ENCODE data around the gene MTHFS. TPM values are rescaled to one million over a fixed set of nuclear protein-coding genes. Genes with fewer than 3 reads are reported as not detected.

Gene MTHFS
- total and polyA plus RNA-seq, 2 donors (not counting 3 experiments of a cell fraction or from before 2014, with no cell fraction given), result 9.3 to 15.7 TPM

GRCh38 chr15:79862191-79862590, 34.6 kb downstream of the MTHFS start:
- ChIA-PET CTCF (interaction anchor here (1.0 to 3.9 kb wide), 4 partner anchors 9 to 523 kb away, joined by 3 to 31 read pairs (median 4); no protein-coding TSS in a partner anchor), POLR2A (no interaction called here)
- no peak overlapping the region for H3K9ac ChIP-seq (replicated peaks; ENCODE audit: extremely low read depth, insufficient read depth, low read length)
- H3K79me2 ChIP-seq (ENCODE audit: control insufficient read depth, insufficient read depth, low read length), result no peaks in the 10 kb centered on the region
- FAIRE-seq (no peak), DNase-seq (ENCODE audit: low read depth, low spot score) (no peak)
- no peaks in the 10 kb centered on the region for H3K9me3 ChIP-seq (replicated peaks; ENCODE audit: control insufficient read depth, insufficient read depth, low read length)
- H2AFZ ChIP-seq (ENCODE audit: low read depth, low read length), result no peak overlapping the region
- H3K27ac ChIP-seq (ENCODE audit: insufficient read depth, low read depth, low read length), result no peak overlapping the region
- H3K4me1 ChIP-seq (ENCODE audit: control insufficient read depth, extremely low read depth, insufficient read depth, low read length), result peaks cover 19% of the 10 kb centered on the region
- H3K36me3 ChIP-seq (ENCODE audit: control insufficient read depth in 2 of 2, extremely low read depth in 1 of 2, insufficient read depth in 2 of 2, low read length in 2 of 2), result no peaks in the 10 kb centered on the region
- no peaks in the 10 kb centered on the region for H4K20me1 ChIP-seq (replicated peaks; ENCODE audit: control insufficient read depth, extremely low read depth, insufficient read depth, low read length)
- no TSS peak for BruUV-seq (replicated peaks)
- H3K27me3 ChIP-seq (ENCODE audit: control insufficient read depth in 2 of 2, insufficient read depth in 2 of 2, low read length in 2 of 2), result no peaks in the 10 kb centered on the region
- TF ChIP-seq JUN (IDR thresholded peaks at IDR 0.05; ENCODE audit: borderline replicate concordance, insufficient read depth, insufficient read length, low read depth) (no peak), MAX (IDR thresholded peaks at IDR 0.05; ENCODE audit: insufficient read depth, insufficient read length) (no peak), MYC (IDR thresholded peaks at IDR 0.05; ENCODE audit: low read depth, low read length) (no peak), FOS (IDR thresholded peaks at IDR 0.05; ENCODE audit: borderline replicate concordance, insufficient read depth, low read length) (no peak), POLR2AphosphoS5 (IDR thresholded peaks at IDR 0.05; ENCODE audit: insufficient read depth, low read depth, low read length) (no peak)
- H3K9me1 ChIP-seq (replicated peaks; ENCODE audit: control insufficient read depth, extremely low read depth, insufficient read depth, low read length), result no peaks in the 10 kb centered on the region
- intact Hi-C loops (cut with micrococcal nuclease), result no loop called here
- dilution Hi-C loops (cut with MboI; ENCODE audit: extremely low pct_ligation_motif_present, low sequenced_read_pairs), result no loop called here
- no peak overlapping the region for H3K4me3 ChIP-seq (replicated peaks in 1 of 3; ENCODE audit: insufficient read depth in 1 of 3, low read depth in 1 of 3, low read length in 3 of 3)
- no peak overlapping the region for H3K4me2 ChIP-seq (ENCODE audit: insufficient read depth, low read length)

GRCh38 chr15:79860661-79861060, 36.2 kb downstream of the MTHFS start:
- FAIRE-seq, result no peak
- CTCF ChIA-PET, result interaction anchor here (10.5 kb wide), 1 partner anchor 479 kb away, joined by 535 read pairs; no protein-coding TSS in a partner anchor
- BruUV-seq (replicated peaks), result no TSS peak

More at GRCh38 chr15:79860661-79861060, 36.2 kb downstream of the MTHFS start:
- H3K4me1 ChIP-seq (ENCODE audit: control insufficient read depth, extremely low read depth, insufficient read depth, low read length), result peaks cover 19% of the 10 kb centered on the region
- H3K27ac ChIP-seq (ENCODE audit: insufficient read depth, low read depth, low read length), result no peak overlapping the region
- H3K9me3 ChIP-seq (replicated peaks; ENCODE audit: control insufficient read depth, insufficient read depth, low read length), result no peaks in the 10 kb centered on the region
- H4K20me1 ChIP-seq (replicated peaks; ENCODE audit: control insufficient read depth, extremely low read depth, insufficient read depth, low read length), result no peaks in the 10 kb centered on the region
- H3K9ac ChIP-seq (replicated peaks; ENCODE audit: extremely low read depth, insufficient read depth, low read length), result no peak overlapping the region
- no peaks in the 10 kb centered on the region for H3K9me1 ChIP-seq (replicated peaks; ENCODE audit: control insufficient read depth, extremely low read depth, insufficient read depth, low read length)
- no peak overlapping the region for H3K4me3 ChIP-seq (replicated peaks in 1 of 3; ENCODE audit: insufficient read depth in 1 of 3, low read depth in 1 of 3, low read length in 3 of 3)
- H3K27me3 ChIP-seq (ENCODE audit: control insufficient read depth in 2 of 2, insufficient read depth in 2 of 2, low read length in 2 of 2), result no peaks in the 10 kb centered on the region
- no peak for DNase-seq (ENCODE audit: low read depth, low spot score)
- dilution Hi-C loops (cut with MboI; ENCODE audit: extremely low pct_ligation_motif_present, low sequenced_read_pairs), result no loop called here
- no peak for TF ChIP-seq CTCF (IDR thresholded peaks at IDR 0.05; ENCODE audit: extremely low read depth in 1 of 2, insufficient read depth in 1 of 2, low read depth in 1 of 2, low read length in 2 of 2)
- TF ChIP-seq GATA2 (IDR thresholded peaks at IDR 0.05; ENCODE audit: insufficient read depth, insufficient read length, low read depth, low read length), result no peak
- no peak for TF ChIP-seq MYC (IDR thresholded peaks at IDR 0.05; ENCODE audit: low read depth, low read length)
- TF ChIP-seq POLR2A (IDR thresholded peaks at IDR 0.05; ENCODE audit: low read depth, low read length), result no peak
- no peak for TF ChIP-seq FOS (IDR thresholded peaks at IDR 0.05; ENCODE audit: borderline replicate concordance, insufficient read depth, low read length)
- TF ChIP-seq JUN (IDR thresholded peaks at IDR 0.05; ENCODE audit: borderline replicate concordance, insufficient read depth, insufficient read length, low read depth), result no peak
- TF ChIP-seq MAX (IDR thresholded peaks at IDR 0.05; ENCODE audit: insufficient read depth, insufficient read length), result no peak
- no peak for TF ChIP-seq POLR2AphosphoS5 (IDR thresholded peaks at IDR 0.05; ENCODE audit: insufficient read depth, low read depth, low read length)
- no peak for TF ChIP-seq EZH2 (IDR thresholded peaks at IDR 0.05; ENCODE audit: borderline replicate concordance, low read depth, low read length, severe bottlenecking)
- H2AFZ ChIP-seq (ENCODE audit: low read depth, low read length), result no peak overlapping the region
- H3K79me2 ChIP-seq (ENCODE audit: control insufficient read depth, insufficient read depth, low read length), result no peaks in the 10 kb centered on the region
- POLR2A ChIA-PET, result no interaction called here
- H3K36me3 ChIP-seq (ENCODE audit: control insufficient read depth in 2 of 2, extremely low read depth in 1 of 2, insufficient read depth in 2 of 2, low read length in 2 of 2), result no peaks in the 10 kb centered on the region
- no peak overlapping the region for H3K4me2 ChIP-seq (ENCODE audit: insufficient read depth, low read length)
- intact Hi-C loops (cut with micrococcal nuclease), result no loop called here

All from endothelial cell of umbilical vein (primary cell).